ENCODE data around the gene GPR176.

Gene GPR176

GRCh38 chr15:39890621-39891020 is 29.4 kb downstream of the GPR176 start:
- no peak for TF ChIP-seq CTCF (IDR thresholded peaks at IDR 0.05; ENCODE audit: low read depth, low read length)
- DNase-seq (ENCODE audit: extremely low read depth, low read depth), result no peak

- no peak for TF ChIP-seq CTCF (IDR thresholded peaks at IDR 0.05; ENCODE audit: low read depth, low read length)
Measured at GRCh38 chr15:39889601-39890000, 30.5 kb downstream of the GPR176 start.

GRCh38 chr15:39888809-39889208 is 31.3 kb downstream of the GPR176 start:
- TF ChIP-seq CTCF (IDR thresholded peaks at IDR 0.05; ENCODE audit: low read depth, low read length), result no peak; the same call in 1 of the 2 replicates

More at GRCh38 chr15:39889601-39890000, 30.5 kb downstream of the GPR176 start:
- no peak for DNase-seq (ENCODE audit: extremely low read depth, low read depth)

GRCh38 chr15:39888243-39888642 is 31.8 kb downstream of the GPR176 start:
- TF ChIP-seq CTCF (IDR thresholded peaks at IDR 0.05; ENCODE audit: low read depth, low read length), result no peak
- DNase-seq (ENCODE audit: extremely low read depth, low read depth), result no peak

More at GRCh38 chr15:39888809-39889208, 31.3 kb downstream of the GPR176 start:
- no peak for DNase-seq (ENCODE audit: extremely low read depth, low read depth)

GRCh38 chr15:39887832-39888231 is 32.2 kb downstream of the GPR176 start:
- peak; percentile 49 for TF ChIP-seq CTCF (IDR thresholded peaks at IDR 0.05; ENCODE audit: low read depth, low read length)

GRCh38 chr15:39887211-39887610 is 32.9 kb downstream of the GPR176 start:
- TF ChIP-seq CTCF (IDR thresholded peaks at IDR 0.05; ENCODE audit: low read depth, low read length), result no peak
- DNase-seq (ENCODE audit: extremely low read depth, low read depth), result no peak

More at GRCh38 chr15:39887832-39888231, 32.2 kb downstream of the GPR176 start:
- DNase-seq (ENCODE audit: extremely low read depth, low read depth), result peak; percentile 31

- TF ChIP-seq CTCF (IDR thresholded peaks at IDR 0.05; ENCODE audit: low read depth, low read length), result no peak
- no peak for DNase-seq (ENCODE audit: extremely low read depth, low read depth)
Measured at GRCh38 chr15:39886418-39886817, 33.6 kb downstream of the GPR176 start.
